HuH-7 (cell line): ENCODE results near the gene PRC1.

ENCODE experiments used
- DNase-seq: peaks from one replicate; pipeline ENCODE4 v3.0.0; 2011; ENCODE audit warnings: low spot score

Gene PRC1

GRCh38 chr15:90955624-90956273 is 38.6 kb downstream of the PRC1 start:
- peak; percentile 54 for DNase-seq

GRCh38 chr15:90954712-90955623 is 39.4 kb downstream of the PRC1 start, which contains the start of gene RCCD1:
TSS of gene RCCD1 (plus strand) at chr15:90954884. CDS start at chr15:90956735, 1,851 bp downstream.
- peak; percentile 100 for DNase-seq

- DNase-seq = no peak
These were observed 40.2 kb downstream of the PRC1 start for GRCh38 chr15:90953947-90954711.

- DNase-seq = no peak
These were observed 41.2 kb downstream of the PRC1 start for GRCh38 chr15:90952901-90953677.

- no peak for DNase-seq
These were observed 43.7 kb downstream of the PRC1 start for GRCh38 chr15:90950676-90951075.

GRCh38 chr15:90949979-90950675 is 44.2 kb downstream of the PRC1 start:
- no peak for DNase-seq

- no peak for DNase-seq
These were observed 45.8 kb downstream of the PRC1 start for GRCh38 chr15:90948506-90948905.

- DNase-seq = no peak
These were observed 46.6 kb downstream of the PRC1 start for GRCh38 chr15:90947577-90948357.

GRCh38 chr15:90946941-90947576 is 47.3 kb downstream of the PRC1 start:
- no peak for DNase-seq

- no peak for DNase-seq
These were observed 47.8 kb downstream of the PRC1 start for GRCh38 chr15:90946538-90946937.

- no peak for DNase-seq
These were observed 49.2 kb downstream of the PRC1 start for GRCh38 chr15:90945091-90945490.

- DNase-seq = no peak
These were observed 51.8 kb downstream of the PRC1 start for GRCh38 chr15:90942354-90943120.

GRCh38 chr15:90941038-90941437 is 53.3 kb downstream of the PRC1 start:
- DNase-seq = no peak

GRCh38 chr15:90939756-90940155 is 54.6 kb downstream of the PRC1 start:
- no peak for DNase-seq

GRCh38 chr15:90938261-90938660 is 56.1 kb downstream of the PRC1 start:
- no peak for DNase-seq

- no peak for DNase-seq
These were observed 57.5 kb downstream of the PRC1 start for GRCh38 chr15:90936823-90937222.

- DNase-seq = peak; percentile 97
These were observed 59.2 kb downstream of the PRC1 start, which contains the start of gene UNC45A for GRCh38 chr15:90934949-90935751. TSS of gene UNC45A (plus strand) at chr15:90935285. CDS start at chr15:90935325, 40 bp downstream.
